ENCODE data around the gene PIK3IP1.

PIK3IP1 gene

GRCh38 chr22:31292236-31292989 lies at the start of gene PIK3IP1:
Gene PIK3IP1, minus strand, starts transcription at chr22:31292488. Its CDS starts 144 bp downstream, at chr22:31292344.
- DNase-seq (ENCODE audit: insufficient read length, low spot score) (no peak), FAIRE-seq (no peak)
- TF ChIP-seq CTCF (IDR thresholded peaks at IDR 0.05; ENCODE audit: insufficient read depth, missing control alignments), result peak; percentile 60

- TF ChIP-seq CTCF (IDR thresholded peaks at IDR 0.05; ENCODE audit: insufficient read depth, missing control alignments), result no peak
- no peak for DNase-seq (ENCODE audit: insufficient read length, low spot score)
- FAIRE-seq, result no peak
Observed at GRCh38 chr22:31341386-31342088, 49.2 kb upstream of the PIK3IP1 start.

- no peak for TF ChIP-seq CTCF (IDR thresholded peaks at IDR 0.05; ENCODE audit: insufficient read depth, missing control alignments)
- FAIRE-seq, result no peak
- no peak for DNase-seq (ENCODE audit: insufficient read length, low spot score)
Observed at GRCh38 chr22:31340765-31341247, 48.5 kb upstream of the PIK3IP1 start.

GRCh38 chr22:31340360-31340759 lies 48.1 kb upstream of the PIK3IP1 start:
- FAIRE-seq, result no peak
- TF ChIP-seq CTCF (IDR thresholded peaks at IDR 0.05; ENCODE audit: insufficient read depth, missing control alignments), result no peak

GRCh38 chr22:31339148-31339832 lies 47.0 kb upstream of the PIK3IP1 start:
- TF ChIP-seq CTCF (IDR thresholded peaks at IDR 0.05; ENCODE audit: insufficient read depth, missing control alignments), result no peak
- no peak for DNase-seq (ENCODE audit: insufficient read length, low spot score)
- no peak for FAIRE-seq

More at GRCh38 chr22:31340360-31340759, 48.1 kb upstream of the PIK3IP1 start:
- DNase-seq (ENCODE audit: insufficient read length, low spot score), result no peak

- no peak for FAIRE-seq
- TF ChIP-seq CTCF (IDR thresholded peaks at IDR 0.05; ENCODE audit: insufficient read depth, missing control alignments), result no peak
- no peak for DNase-seq (ENCODE audit: insufficient read length, low spot score)
Observed at GRCh38 chr22:31337178-31337577, 44.9 kb upstream of the PIK3IP1 start.
